HG03571 (cell line): ENCODE measurements around the gene TBX1.

ENCODE experiments used
- ATAC-seq: cut with Tn5 transposase; IDR thresholded peaks from one replicate; pipeline ENCODE4 v1.9.1; 2021; ENCODE audit not compliant: unreplicated experiment

Gene TBX1

DNA sequence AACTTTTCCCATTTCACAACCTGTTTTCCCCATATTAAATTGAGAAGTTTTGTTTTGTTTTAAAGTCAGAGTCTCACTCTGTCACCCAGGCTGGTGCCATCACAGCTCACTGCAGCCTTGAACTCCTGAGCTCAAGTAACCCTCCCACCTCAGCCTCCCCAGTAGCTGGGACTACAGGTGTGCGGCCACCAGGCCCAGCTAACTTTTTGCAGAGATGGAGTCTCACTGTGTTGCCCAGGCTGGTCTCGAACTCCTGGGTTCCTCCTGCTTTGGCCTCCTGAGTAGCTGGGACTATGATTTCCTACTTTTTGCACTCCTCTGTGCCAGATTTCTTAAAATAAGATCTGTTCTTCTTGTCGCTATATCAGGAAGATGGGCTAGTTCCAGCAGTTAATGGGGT is 49.2 kb downstream of the TBX1 start:
- no peak for ATAC-seq

- ATAC-seq: no peak
These were observed 50.0 kb downstream of the TBX1 start for GRCh38 chr22:19810381-19811201.

GRCh38 chr22:19811211-19811621 is 50.6 kb downstream of the TBX1 start:
- no peak for ATAC-seq

- ATAC-seq: no peak
These were observed 51.5 kb downstream of the TBX1 start for GRCh38 chr22:19811811-19812771.

DNA sequence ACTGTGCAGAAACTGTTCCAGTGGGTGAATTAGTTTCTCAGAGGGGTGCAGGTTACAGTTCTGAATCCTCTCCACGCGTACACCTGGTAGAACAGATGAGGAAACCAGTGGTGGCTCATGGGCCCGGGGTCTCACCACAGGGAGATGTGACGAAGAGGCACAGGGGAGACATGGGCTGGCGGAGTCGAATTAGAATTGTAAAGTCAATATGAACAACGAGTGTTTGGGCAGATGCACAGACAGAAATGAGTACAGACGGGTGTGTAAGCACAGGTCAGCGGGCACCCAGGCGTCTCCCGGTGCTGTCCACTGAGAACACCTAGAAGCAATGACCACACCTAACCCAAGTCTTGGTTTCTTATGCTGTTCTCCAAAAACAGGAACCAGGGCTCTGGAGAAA is 52.3 kb downstream of the TBX1 start:
- ATAC-seq: no peak

- no peak for ATAC-seq
These were observed 53.9 kb downstream of the TBX1 start for GRCh38 chr22:19814428-19814827.

GRCh38 chr22:19815093-19815822 is 54.7 kb downstream of the TBX1 start:
- no peak for ATAC-seq

GRCh38 chr22:19815823-19816290 is 55.3 kb downstream of the TBX1 start:
- no peak for ATAC-seq

DNA sequence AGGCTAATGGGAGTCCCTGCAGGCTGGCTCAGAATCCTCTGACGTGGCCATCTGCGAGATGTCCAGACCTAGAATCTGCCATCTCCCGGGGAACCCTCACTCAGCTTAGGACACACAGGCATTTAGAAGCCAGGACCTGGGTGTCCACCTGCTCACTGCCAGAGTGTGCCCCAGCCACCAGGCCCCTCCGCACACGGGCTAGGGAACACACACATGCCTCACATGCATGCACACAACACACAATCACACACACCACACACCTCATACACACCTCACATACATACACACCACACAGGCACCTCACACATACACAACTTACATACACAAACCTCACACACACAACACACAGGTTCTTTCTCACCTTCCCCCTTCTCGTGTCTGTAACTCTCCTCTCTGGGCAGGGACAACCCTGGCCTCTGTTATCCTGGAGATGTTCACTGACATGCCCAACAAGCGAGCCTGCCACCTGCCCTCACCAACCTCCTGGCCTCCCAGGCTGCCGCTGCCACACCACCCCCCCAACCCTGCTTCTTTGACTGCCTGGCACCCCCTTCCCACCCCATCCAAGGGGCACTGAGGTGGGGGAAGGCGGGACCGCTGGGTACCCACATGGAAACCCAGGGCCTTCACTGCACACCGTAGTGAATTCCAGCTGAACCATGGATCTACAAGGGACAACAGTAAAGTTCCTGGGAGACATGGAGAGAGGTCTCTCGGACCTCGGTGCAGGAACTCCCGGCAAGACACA is 56.0 kb downstream of the TBX1 start:
- no peak for ATAC-seq
